Endothelial cell (in vitro differentiated cells): ENCODE measurements around the gene HCN2. TPM values are rescaled to one million over a fixed set of nuclear protein-coding genes. Genes with fewer than 3 reads are reported as not detected.

Source experiments
- DNase-seq: peaks from one replicate; pipeline ENCODE4 v3.0.0; 2021; ENCODE audit warnings: low spot score
- H3K27ac Mint-ChIP-seq: one replicate; pipeline ENCODE4 v1.8.0; 2021; ENCODE audit warnings: mixed read lengths, inconsistent platforms; ENCODE audit not compliant: unreplicated experiment
- H3K27me3 Mint-ChIP-seq: one replicate; pipeline ENCODE4 v1.8.0; 2021; ENCODE audit warnings: mild to moderate bottlenecking, moderate library complexity, mixed read lengths, inconsistent platforms; ENCODE audit not compliant: unreplicated experiment
- H3K36me3 Mint-ChIP-seq: one replicate; pipeline ENCODE4 v1.8.0; 2021; ENCODE audit warnings: mild to moderate bottlenecking, low read depth, mixed read lengths, inconsistent platforms; ENCODE audit not compliant: unreplicated experiment
- H3K4me1 Mint-ChIP-seq: one replicate; pipeline ENCODE4 v1.8.0; 2021; ENCODE audit warnings: mild to moderate bottlenecking, mixed read lengths, inconsistent platforms; ENCODE audit not compliant: unreplicated experiment
- H3K4me3 Mint-ChIP-seq: one replicate; pipeline ENCODE4 v1.8.0; 2021; ENCODE audit warnings: mild to moderate bottlenecking, mixed read lengths, inconsistent platforms; ENCODE audit not compliant: unreplicated experiment
- H3K9me3 Mint-ChIP-seq: one replicate; pipeline ENCODE4 v1.8.0; 2021; ENCODE audit warnings: mixed read lengths, inconsistent platforms; ENCODE audit not compliant: unreplicated experiment
- CTCF ChIP-seq: fragments of 200-600 bp; sonication (generic); IDR thresholded peaks from one replicate; pipeline ENCODE4 v1.5.0; 2021; ENCODE audit warnings: antibody characterized with exemption; ENCODE audit not compliant: unreplicated experiment
- total RNA-seq: library from RNA; stranded (reverse); fragmentation: NEBNext Ultra II Directional; extraction: Animal tissue kit (Norgen Biotek cat#: 25700); gene quantifications from one replicate; pipeline ENCODE4 v1.2.1, GENCODE V29; 2021; ENCODE audit not compliant: unreplicated experiment

Gene HCN2
- total RNA-seq, 1 donor from 2014 or later, result 0.28 TPM

- no peak for TF ChIP-seq CTCF
- Mint-ChIP-seq H3K27ac (no peak overlapping the region), H3K4me3 (no peak overlapping the region), H3K9me3 (no peaks in the 10 kb centered on the region), H3K27me3 (peaks cover 12% of the 10 kb centered on the region), H3K36me3 (no peaks in the 10 kb centered on the region), H3K4me1 (no peaks in the 10 kb centered on the region)
- DNase-seq, result no peak
Measured at GRCh38 chr19:595326-596262, 5.9 kb downstream of the HCN2 start.

DNA sequence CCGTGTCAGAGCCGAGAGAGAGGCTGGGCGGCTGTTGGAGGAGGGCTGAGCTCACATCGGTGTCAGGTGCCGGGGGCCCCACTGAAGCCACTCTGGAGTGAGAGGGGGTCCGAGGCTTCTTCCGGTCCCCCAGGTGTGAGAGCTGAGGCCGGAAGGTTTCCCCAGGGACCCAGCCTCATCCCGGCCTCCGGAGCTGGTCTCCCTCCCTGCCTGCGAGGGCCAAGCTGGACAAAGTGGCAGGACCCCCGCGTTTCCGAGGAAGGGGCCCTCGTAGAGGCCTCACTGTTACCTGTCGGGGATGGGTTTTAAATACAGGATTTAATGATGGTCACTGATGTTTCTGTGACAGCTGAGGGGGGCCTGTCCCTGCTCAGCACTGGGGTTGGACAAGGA lies 6.6 kb downstream of the HCN2 start:
- peaks cover under 1% of the 10 kb centered on the region for H3K9me3 Mint-ChIP-seq
- TF ChIP-seq CTCF, result no peak
- no peaks in the 10 kb centered on the region for H3K36me3 Mint-ChIP-seq
- no peak overlapping the region for H3K27ac Mint-ChIP-seq
- no peak overlapping the region for H3K4me3 Mint-ChIP-seq
- DNase-seq, result no peak
- no peaks in the 10 kb centered on the region for H3K4me1 Mint-ChIP-seq
- H3K27me3 Mint-ChIP-seq, result peaks cover 9% of the 10 kb centered on the region

DNA sequence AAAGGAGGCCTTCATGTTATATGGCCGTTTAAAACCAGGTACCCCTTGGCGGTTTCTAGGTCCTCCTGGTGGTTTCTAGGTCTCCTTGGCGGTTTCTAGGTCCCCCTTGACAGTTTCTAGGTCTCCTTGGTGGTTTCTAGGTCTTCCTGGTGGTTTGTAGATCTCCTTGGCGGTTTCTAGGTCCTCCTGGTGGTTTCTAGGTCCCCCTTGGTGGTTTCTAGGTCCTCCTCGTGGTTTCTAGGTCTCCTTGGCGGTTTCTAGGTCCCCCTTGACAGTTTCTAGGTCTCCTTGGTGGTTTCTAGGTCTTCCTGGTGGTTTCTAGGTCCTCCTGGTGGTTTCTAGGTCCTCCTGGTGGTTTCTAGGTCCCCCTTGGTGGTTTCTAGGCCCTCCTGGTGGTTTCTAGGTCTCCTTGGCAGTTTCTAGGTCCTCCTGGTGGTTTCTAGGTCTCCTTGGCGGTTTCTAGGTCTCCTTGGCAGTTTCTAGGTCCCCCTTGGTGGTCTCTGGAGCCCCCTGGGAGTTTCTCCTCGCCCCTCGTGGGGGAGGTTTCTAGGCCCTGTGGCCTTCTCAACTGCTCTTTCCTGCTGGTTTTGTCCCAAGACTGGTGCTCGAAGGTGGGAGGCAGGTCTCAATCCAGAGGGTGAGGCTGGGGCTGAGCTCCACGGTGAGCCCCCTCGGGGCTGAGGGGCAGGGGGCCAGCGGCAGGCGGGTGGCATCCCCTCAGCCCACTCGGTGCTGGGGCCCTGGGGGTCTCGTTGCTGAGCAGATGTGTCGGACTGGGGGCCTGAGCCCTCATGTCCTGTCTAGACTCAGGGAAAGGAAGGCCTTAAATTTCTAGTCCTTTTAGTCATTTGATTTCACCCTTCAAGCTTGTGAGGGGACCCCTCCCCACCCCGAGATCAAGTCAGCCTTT lies 8.0 kb downstream of the HCN2 start:
- H3K4me1 Mint-ChIP-seq, result no peaks in the 10 kb centered on the region
- H3K36me3 Mint-ChIP-seq, result peaks cover 3% of the 10 kb centered on the region
- peaks cover 10% of the 10 kb centered on the region for H3K9me3 Mint-ChIP-seq
- peaks cover 9% of the 10 kb centered on the region for H3K27me3 Mint-ChIP-seq
- no peak for TF ChIP-seq CTCF
- H3K27ac Mint-ChIP-seq, result no peak overlapping the region
- DNase-seq, result no peak
- H3K4me3 Mint-ChIP-seq, result no peak overlapping the region

DNA sequence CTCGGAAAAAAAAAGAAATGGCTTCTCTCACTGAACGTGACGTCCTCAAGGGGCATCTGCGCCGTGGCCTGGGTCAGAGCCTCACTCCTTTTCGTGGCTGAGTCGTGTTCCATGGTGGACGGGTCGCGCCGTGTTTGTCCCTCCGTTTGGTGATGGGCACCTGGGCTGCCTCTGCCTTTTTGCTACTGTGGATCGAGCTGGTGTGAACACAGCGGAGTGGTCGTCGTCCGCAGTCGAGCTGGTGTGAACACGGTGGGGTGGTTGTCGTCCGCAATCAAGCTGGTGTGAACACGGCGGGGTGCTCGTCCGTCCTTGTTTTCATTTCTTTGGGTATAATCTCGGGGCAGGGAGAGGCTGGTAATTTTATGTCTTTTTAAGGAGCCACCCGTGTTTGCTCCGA lies 11.6 kb downstream of the HCN2 start:
- peaks cover 4% of the 10 kb centered on the region for H3K36me3 Mint-ChIP-seq
- peaks cover 6% of the 10 kb centered on the region for H3K27me3 Mint-ChIP-seq
- no peak for DNase-seq
- H3K27ac Mint-ChIP-seq, result no peak overlapping the region
- no peak for TF ChIP-seq CTCF
- H3K9me3 Mint-ChIP-seq, result peaks cover 10% of the 10 kb centered on the region
- H3K4me1 Mint-ChIP-seq, result no peaks in the 10 kb centered on the region
- H3K4me3 Mint-ChIP-seq, result no peak overlapping the region
